NOMO-1 treated with dmso at 0.1 percent for 144 hours (cell line): ENCODE measurements around the gene SNTA1.
"Not testable (repeated sequence)": the region's sequence is repeated elsewhere in the genome, so short reads cannot be mapped to it uniquely, and the experiment has no call there.

Experiments used
- DNase-seq: peaks from one replicate; lab custom pipeline; 2025; ENCODE audit not compliant: unreplicated experiment; lab: John Stamatoyannopoulos, UW

Gene SNTA1

DNA sequence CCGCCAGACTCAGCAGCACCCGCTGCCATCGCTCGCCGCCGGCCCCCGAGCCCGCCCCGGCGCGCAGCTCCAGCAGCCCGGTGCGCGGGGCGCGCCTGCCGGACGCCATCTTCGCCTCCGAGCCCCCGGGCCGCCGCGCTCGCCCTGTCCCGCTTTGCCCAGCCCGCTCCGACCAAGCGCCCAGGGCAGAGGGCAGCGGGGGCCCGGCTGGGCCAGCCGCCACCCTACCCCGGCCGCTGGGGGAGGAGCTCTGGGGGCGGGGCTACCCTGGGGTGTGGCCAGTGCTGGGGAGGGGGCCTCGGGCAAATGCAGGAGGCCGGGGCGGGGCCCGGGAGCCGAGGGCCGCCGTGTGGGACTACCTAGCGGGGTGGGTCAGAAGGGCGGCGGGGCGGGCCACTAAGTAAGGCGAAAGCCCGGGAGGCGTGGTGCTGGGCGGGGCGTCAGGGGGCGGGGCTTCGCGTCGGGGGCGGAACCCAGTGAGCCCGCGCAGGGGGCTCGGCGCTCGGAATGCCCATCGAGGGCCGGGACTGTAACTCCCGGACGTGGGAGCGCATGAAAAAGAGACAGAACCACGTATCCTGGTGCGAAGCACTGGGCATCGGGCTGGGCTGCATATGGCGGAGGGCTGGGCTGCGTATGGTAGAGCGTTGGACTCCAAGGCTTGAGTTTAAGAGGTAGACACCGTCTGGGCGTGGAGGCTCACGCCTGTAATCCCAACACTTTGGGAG is at the start of gene SNTA1:
Gene SNTA1 (minus strand): TSS at position 252 of the 728 bp plus-strand sequence. CDS start 143 bp downstream, at position 109.
- peak; percentile 58 for DNase-seq

DNA sequence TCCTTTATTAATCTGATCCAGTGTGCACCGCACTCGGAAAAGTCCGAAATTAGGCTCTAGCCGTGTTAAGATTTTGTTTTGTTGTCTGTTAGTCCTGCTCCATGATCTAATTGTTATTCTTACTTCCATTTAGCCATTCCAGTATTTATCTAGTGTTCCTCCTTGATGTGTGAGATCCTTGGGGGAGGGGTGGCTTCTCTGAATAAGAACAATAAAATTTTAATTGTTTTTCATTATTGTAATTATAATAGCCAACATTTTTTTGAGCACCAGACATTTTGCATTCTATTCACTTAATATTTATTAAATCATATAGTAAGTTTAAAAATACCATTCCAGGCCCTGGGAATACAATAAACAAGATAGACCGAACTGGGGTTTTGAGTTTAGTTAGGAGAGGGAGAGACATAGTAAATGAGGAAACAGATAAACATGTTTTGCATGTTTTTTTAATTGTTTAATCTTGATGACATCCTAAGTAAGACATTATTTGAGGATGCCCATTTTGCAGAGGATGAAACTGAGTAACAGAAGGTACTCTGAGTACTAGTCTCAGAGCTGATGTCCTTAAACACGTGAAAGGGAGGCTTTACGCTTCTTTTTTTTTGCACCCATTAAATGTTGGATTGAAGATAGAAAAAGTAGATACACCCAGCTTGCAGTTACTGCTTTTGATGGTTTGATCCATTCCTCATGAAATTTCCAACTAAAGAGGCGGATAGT is 47.5 kb upstream of the SNTA1 start:
- DNase-seq = no peak

DNA sequence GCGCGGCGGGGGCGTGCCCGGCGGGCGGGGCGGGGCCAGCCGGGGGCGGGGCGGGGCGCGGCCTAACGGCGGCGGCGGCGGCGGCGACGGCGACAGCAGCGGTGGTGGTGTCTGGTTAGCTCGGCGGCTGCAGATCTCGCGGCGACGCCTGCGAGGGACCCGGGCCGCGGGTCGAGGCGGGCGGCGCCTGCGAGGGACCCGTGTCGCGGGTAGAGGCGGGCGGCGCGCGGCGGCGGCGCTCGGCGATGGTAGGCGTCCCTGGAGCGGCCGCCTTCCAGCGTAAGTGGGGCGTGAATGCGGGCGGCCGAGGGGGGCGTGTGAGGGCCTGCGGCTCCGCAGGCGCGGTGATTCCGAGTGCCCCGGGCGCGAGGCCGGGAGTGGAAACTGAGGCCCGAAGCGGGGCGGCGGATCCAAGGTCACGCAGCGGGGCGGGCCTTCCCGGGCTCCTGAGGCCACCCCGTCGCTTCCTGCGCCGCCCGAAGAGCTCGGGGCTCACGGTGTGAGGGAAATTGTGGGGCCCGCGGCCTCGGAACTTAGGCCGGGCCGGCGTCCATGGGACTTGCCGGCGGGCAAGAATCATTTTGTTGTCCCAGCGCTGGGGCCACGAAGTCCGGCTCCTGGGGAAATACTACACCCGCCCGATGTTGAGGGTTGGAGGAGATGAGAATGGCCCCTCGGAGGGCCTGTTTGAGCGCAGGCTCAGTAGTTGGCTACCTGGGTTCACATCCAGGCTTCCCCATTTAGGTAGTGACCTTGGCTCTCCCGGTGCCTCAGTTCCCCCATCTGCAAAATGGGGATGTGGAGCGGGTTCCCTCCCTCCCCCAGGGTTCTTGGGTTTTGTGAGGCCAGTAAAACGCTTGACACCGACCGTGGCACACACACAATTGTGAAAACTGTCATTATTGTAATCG is 46.7 kb upstream of the SNTA1 start, which contains the start of gene CBFA2T2:
Gene CBFA2T2 (plus strand): TSS at position 74 of the 911 bp plus-strand sequence. CDS start 172 bp downstream, at position 246.
- no peak for DNase-seq

DNA sequence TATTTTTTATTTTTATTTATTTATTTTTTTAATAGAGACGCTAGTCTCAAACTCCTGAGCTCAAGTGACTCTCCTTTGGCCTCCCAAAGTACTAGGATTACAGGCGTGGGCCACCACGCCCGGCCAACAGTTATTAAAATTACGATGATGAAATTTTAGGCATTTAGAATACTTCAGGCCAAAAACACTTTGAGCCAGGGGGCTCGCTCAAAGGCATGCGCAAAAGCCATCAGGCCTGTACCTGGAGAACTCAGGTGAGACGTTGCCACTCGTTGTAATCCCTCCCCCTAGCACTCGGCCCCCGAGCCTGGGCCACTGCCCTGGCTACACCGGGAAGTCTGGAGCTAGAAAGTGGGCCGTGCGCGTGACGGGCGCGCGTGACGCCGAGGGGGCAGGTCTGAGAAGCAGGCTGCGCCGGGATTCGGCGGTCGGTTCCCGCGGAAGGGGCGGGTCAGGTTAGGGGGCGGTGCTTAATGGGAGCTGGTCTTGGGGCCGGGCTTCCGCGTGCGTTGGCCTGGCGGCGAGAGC is 46.0 kb upstream of the SNTA1 start:
- DNase-seq = peak; percentile 94

DNA sequence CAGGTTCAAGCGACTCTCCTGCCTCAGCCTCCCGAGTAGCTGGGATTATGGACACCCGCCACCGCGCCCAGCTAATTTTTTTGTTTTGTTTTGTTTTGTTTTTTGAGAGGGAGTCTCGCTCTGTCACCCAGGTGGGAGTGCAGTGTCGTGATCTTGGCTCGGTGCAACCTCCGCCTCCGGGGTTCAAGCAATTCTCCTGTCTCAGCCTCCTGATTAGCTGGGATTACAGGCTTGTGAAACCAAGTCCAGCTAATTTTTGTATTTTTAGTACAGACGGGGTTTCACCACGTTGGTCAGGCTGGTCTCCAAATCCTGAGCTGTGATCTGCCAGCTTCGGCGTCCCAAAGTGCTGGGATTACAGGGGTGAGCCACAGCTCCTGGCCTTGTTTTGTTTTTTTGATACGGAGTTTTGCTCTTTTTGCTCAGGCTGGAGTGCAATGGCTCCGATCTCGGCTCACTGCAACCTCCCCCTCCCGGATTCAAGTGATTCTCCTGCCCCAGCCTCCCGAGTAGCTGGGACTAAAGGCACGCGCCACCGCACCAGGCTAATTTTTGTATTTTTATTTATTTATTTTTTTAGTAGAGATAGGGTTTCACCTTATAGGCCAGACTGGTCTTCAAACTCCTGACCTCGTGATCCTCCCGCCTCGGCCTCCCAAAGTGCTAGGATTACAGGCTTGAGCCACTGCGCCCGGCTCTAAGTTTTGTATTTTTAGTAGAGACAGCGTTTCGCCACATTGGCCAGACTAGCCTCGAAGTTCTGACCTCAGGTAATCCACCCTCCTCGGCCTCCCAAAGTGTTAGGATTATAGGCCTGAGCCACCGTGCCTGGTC is 45.3 kb upstream of the SNTA1 start:
- DNase-seq = not testable (repeated sequence)

DNA sequence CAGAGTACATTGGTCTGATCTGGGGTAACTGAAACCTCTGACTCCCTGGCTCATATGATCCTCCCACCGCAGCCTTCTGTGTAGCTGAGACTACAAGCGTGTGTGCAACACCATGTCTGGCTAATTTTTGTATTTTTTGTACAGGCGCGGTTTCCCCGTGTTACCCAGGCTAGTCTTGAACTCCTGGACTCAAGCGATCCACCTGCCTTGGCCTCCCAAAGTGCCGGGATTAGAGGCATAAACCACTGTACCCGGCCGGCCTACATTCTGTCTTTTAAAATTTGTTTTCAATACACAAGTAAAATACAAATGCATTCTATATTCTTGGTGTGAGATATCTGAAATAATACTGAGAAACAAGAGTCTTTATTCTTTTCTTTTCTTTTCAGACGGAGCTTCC is 44.6 kb upstream of the SNTA1 start:
- DNase-seq = no peak

DNA sequence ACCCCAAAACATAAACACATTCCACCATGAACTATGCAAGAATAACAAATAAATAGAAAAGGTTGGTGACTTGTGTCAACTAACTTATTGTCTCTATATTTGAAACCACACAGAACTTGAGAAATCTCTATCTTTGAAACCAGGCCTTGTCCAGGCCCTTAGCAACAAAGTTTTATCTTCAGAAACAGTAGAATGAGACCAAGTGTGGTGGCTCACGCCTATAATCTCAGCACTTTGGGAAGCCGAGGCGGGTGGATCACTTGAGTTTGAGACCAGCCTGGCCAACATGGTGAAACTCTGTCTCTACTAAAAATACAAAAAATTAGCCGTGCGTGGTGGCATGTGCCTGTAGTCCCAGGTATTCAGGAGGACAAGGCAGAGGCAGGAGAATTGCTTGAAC is 39.6 kb upstream of the SNTA1 start:
- not testable (repeated sequence) for DNase-seq

DNA sequence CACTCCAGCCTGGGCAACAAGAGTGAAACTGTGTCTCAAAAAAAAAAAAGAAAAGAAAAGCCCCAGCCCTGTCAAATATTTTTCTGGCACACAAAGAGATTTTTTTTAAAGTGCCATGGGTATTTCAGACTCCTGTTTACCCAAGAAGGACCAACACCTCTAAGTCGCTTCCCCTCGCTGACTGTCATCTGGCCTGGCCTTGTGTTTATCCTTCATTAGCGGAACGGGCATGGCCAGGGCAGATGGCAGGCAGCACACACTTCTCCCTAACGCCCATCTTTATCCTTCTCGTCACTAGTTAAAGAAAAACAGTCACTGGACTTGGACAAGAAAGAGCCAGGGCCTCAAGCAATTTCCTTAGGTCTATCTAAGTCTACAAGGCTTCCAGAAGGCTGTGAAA is 39.0 kb upstream of the SNTA1 start:
- DNase-seq = no peak

DNA sequence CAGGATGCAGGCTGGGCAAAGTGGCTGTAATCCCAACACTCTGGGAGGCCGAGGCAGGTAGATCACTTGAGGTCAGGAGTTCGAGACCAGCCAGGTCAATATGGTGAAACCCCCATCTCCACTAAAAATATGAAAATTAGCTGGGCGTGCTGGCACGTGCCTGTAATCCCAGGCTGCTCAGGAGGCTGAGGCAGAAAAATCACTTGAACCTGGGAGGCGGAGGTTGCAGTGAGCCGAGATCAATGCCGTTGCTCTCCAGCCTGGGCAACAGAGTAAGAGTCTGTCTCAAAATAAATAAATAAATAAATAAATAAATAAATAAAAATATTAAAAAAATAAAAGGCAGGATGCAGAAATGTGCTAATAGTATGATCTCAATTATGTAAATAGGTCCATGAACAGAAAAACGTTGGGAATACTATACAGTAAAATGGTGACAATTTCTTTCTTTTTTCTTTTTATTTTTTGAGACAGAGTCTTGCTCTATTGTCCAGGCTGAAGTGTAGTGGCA is 37.9 kb upstream of the SNTA1 start:
- DNase-seq = no peak

DNA sequence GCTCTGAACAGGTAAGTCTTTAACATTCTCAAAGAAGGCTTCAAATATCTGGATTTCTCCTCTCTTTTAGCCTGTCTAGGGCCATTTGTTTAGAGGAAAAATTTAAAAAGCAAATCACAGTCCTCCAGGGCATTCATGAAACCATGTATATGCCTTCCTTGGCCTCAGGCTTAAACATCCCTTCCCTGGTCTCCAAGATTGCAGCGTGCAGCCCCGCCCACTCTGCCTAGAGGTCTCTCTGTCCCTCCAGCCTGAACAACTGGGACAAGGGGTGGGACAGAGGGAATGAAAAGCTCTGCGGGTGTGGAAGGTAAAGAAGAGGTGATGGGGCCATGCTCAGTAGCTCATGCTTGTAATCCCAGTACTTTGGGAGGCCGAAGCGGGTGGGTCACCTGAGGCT is 36.5 kb upstream of the SNTA1 start:
- no peak for DNase-seq

DNA sequence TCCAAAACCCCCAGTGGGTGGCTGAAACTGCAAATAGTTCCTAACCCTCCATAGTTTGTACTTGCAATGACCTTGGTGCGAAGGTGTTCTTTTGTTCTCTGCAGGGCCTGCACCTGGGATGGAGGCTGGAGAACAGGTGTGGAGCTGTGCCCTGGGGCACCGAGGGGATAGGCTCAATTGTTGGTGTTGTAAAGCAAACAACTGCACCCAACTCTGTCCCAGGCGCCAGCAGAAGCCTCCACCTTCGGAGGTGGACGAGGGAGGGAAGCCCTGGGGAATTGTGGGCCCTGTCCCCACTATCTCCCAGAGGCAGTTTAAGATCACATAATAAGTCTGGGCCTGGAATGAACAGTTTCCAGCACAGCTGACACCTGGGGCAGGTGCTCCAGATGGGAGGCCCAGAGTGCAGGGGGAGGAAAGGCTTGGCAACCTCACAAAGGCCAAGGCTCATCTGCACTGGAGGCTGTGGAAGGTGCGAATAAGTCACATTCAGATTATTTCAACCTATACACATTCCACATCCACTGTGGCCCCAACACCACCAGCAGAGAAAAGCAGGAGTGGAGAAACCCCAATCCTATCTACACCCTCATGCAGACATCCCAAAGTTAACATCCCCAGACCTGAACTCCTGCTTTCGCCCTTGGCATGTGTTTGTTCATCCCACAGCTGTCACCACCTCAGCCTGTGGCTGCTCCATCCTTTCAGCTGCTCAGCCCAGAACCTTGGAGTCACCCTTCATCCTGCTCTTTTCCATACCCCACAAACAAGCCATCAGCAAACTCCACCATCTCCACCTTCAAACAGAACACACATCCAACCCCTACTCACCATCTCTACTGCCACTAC is 34.0 kb upstream of the SNTA1 start:
- DNase-seq = no peak

DNA sequence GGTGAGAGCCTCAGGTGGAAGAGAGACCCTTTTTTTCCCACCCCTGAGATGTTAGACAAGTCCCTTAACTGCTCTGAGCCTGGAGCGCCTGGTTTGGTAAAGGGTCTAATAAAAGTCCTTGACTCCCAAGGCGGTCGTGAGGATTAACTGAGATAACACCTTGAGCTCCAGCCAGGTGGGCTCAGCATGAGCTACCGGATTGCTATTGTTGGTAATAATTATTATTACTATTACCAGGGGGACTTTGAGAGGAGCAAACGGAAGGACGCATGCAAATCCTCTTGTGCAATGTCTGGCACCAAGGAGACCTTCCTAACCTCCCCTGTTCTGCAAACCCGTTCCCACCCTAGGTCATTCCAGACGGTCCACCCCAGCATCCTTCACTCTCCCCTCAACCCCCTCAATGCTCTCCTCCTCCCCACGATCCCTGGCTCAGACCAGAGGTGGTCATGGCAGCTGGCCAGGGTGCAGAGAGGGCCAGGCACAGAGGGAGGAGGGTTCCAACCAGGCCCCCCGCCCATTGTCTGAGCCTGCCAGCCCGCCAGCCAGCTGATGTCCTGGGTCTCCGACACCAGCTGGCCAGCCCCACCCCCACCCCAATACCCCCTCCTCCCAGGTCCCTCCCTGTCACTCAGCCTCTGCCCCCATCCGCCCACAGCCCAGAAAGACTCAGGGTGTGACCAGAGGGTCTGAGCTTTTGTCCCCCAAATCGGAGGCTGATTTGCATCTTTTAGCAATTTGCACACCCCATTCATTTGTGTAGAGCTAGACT is 32.0 kb upstream of the SNTA1 start:
- no peak for DNase-seq

DNA sequence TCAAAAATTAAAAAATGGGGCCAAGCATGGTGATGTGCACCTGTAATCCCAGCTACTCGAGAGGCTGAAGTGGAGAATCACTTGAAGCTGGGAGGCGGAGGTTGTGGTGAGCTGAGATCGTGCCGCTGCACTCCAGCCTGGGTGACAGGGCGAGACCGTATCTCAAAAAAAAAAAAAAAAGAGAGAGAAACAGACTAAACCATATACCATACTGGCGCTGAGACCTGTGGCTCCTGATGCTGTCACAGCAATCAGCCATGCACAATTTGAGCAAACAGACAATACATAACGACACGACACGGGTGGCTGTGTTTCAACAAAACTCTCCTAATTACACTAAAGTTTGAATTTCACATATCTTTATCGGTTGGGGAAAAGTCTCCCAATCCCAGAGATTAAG is 31.4 kb upstream of the SNTA1 start:
- DNase-seq = no peak

DNA sequence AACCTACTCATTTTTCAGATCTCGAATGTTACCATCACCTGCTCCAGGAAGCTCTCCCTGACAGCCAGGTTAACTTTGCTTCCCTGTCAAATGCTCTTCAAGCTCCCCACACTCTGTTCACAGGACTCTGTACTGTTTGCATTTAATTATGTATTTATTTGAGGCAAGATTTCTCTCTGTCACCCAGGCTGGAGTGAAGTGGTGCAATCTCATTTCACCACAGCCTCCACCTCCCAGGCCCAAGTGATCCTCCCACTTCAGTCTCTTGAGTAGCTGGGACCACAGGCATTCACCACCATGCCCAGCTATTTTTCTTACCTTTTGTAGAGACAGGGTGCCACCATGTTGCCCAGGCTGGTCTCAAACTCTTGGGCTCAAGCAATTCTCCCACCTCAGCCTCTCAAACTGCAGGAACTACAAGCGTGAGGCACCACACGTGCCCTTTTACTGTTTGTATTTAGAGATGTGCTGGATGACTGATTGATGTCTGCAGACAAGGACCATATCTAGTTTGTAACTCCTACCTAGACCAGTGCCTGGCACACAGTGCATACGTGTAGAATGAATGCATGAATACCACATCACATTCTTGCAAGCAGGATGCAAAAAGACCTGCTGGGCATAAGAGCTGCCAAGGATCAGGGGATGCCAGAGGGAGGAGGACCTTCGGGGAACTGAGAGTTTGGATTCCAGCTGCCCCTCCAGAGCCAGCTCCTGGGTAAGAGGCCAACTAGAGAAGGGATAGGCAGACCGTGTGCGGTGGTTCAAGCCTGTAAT is 30.7 kb upstream of the SNTA1 start:
- DNase-seq = no peak

DNA sequence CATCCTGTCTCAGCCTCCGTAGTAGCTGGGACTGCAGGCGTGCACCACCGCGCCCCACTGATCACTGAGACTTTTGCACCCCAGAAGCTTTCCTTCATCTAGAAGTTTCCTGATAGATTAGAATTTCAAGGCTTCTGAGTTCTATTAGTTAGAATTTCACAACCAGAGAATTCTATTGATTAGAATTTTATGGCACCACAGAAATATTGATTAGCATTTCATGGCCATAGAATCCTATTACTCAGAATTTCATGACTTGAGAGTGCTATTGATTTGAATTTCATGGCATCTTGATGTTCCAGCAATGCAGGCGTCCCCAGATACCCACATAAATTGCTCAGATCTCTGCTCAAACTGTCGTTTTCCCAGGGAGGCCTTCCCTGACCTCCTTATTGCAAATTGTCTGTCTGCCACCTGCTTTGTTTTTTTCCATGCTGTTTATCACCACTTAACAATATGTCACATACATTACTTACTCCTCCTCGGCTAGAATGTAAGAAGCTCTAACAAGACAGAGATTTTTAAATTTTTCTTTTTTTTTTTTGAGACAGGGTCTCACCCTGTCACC is 29.4 kb upstream of the SNTA1 start:
- DNase-seq = no peak

DNA sequence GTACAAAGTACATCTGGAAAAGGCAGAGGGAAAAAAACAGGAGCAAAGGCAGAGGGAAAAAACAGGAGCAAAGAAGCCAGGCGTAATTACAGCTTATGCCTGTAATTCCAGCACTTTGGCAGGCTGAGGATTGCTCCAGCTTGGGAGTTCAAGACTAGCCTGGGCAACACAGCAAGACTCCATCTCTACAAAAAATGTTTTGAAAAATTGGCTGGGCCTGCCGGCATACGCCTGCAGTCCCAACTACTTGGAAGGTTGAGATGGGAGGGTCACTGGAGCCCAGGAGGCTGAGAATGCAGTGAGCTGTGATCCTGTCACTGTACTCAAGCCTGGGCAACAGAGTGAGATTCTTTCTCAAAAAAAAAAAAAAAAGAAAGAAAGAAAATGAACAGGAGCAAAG is 27.3 kb upstream of the SNTA1 start:
- no peak for DNase-seq

DNA sequence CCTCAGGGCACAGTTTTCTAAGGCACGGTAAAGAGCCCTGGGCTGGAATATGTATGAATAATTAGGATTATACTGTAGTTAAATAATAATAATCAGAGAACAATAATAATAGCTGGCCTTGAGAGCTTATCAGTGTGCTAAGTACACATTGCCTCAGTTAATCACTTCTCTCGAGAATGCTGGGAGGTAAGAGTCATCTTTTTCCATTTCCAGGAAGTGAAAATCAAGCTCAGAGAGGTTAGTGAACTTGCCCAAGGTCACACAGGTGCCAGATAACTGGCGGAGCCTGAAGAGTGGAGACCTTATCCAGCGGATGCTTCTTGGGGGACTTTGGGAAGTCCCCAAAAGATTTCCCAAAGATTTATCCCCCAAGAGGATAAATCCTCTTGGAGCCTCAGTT is 26.9 kb upstream of the SNTA1 start:
- no peak for DNase-seq
